ENCODE measurements around the gene CDC14B.

GRCh38 chr9:96641514-96641913 is 21.9 kb upstream of the CDC14B start:
- TF ChIP-seq CTCF (IDR thresholded peaks at IDR 0.05; ENCODE audit: low read depth, low read length, poor library complexity, severe bottlenecking) (no peak), EZH2phosphoT487 (IDR thresholded peaks at IDR 0.05; ENCODE audit: borderline replicate concordance, low read length) (no peak)
